Esophagus squamous epithelium (tissue), 5 donors: ENCODE results near the gene SKAP1. TPM values are rescaled to one million over a fixed set of nuclear protein-coding genes. Genes with fewer than 3 reads are reported as not detected.

Experiments used
- DNase-seq: peaks from one replicate; lab custom pipeline; 2025; lab: John Stamatoyannopoulos, UW
- H3K27ac ChIP-seq, 4 donors: fragments of 200-600 bp; sonication (generic); one replicate each; pipeline ENCODE4 v1.5.1; 2016 to 2019; ENCODE audit warnings: mild to moderate bottlenecking in 1 of 4
- H3K27me3 ChIP-seq, 4 donors: fragments of 200-600 bp; sonication (generic); 1 replicate in 3 of 4; 2 replicates in 1 of 4; pipeline versions ENCODE4 v1.5.1 to v1.6.0; 2017 to 2021; ENCODE audit warnings: antibody characterized with exemption in 1 of 4
- H3K36me3 ChIP-seq, 3 donors: fragments of 200-600 bp; sonication (generic); one replicate each; pipeline ENCODE4 v1.5.1; 2016 to 2019
- H3K4me1 ChIP-seq, 3 donors: fragments of 200-600 bp; sonication (generic); one replicate each; pipeline ENCODE4 v1.5.1; 2017 to 2019
- H3K4me3 ChIP-seq, 4 donors: fragments of 200-600 bp; sonication (generic); 1 replicate in 3 of 4; 2 replicates in 1 of 4; pipeline ENCODE4 v1.5.1; 2016 to 2019; ENCODE audit warnings: mild to moderate bottlenecking in 2 of 4, moderate library complexity in 1 of 4
- H3K9me3 ChIP-seq, 3 donors: fragments of 200-600 bp; sonication (generic); one replicate each; pipeline ENCODE4 v1.5.1; 2016 to 2019
- POLR2A ChIP-seq, 4 donors: fragments of 450-650 bp; IDR thresholded peaks; one replicate each; pipeline ENCODE4 v1.6.1; 2017; ENCODE audit warnings: antibody characterized with exemption in 4 of 4, mild to moderate bottlenecking in 4 of 4, moderate library complexity in 3 of 4
- WGBS, 2 donors: methylation state at CpG; one replicate each; pipeline ENCODE4 v1.1.5; 2018; 5-methylcytosine and 5-hydroxymethylcytosine counted together
- intact Hi-C: fragments of 100-400 bp; cut with DNase I; formaldehyde crosslinking; loops from one replicate; pipeline ENCODE4 v1.15.0; 2022
- total RNA-seq, 4 donors: library from RNA; depleted of rRNA; stranded (reverse); fragments of >200 nt; gene quantifications; one replicate each; pipeline ENCODE4 v1.1.0, GENCODE V29; 2016
- TF ChIP-seq, protein P1 (sequence below), 6 experiments: fragments of 450-650 bp in 4 of 6; fragments of 200-600 bp in 2 of 6; sonication (generic) in 2 of 6; IDR thresholded peaks; one replicate each; pipeline ENCODE4 v1.5.1; 2016 to 2019; ENCODE audit warnings: antibody characterized with exemption in 6 of 6, mild to moderate bottlenecking in 4 of 6, moderate library complexity in 4 of 6
- donor health status: DM: yes; HTN: yes; CAD: no.

Gene SKAP1
- total RNA-seq, 4 donors from 2014 or later, result 0.83 to 5.1 (median 3.4) TPM; not detected in 1

DNA sequence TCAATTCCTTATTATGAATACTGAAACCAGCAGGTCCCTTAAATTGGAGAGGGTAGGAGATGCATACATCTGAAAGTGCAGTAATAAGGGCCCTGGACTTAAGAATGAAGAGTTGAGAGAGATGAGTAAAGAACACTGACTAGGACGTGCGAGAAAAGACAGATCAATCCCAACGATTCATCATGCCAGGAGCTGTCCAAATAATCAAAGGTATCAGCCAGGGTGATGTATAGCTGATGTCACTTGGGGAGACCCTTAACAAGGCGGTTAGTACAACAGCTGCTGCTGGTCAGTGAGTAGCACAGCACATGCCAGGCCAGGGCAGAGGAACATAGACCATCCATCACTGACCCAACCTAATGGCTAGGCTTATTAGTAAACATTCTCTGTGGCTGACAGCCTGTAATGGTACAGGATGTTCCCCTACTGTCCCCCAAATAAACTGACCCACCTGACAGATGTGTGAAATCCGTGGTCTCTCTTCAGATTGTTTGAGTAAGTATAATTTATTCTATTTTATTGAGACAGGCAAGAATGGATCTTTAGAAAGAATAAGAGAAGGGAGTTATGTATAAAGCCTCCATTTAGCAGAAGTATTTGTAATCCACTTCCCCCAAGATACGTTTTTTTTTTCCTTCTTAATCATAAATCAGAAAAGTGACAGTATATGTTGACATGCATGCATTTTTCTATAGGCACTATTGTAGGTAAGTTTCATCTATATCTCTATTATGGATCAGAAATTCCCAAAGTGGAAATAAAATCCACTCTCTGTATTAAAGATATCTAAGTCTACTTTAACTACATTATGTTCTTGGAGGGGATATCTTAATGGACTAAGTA lies 204.1 kb downstream of the SKAP1 start:
- intact Hi-C loops, result no loop called here
- no peak overlapping the region for H3K27ac ChIP-seq
- DNase-seq, result no peak
- peaks cover 0 to 85% (median 0%) of the 10 kb centered on the region in 4 donors for H3K27me3 ChIP-seq
- H3K36me3 ChIP-seq, result no peaks in the 10 kb centered on the region
- no peak for TF ChIP-seq POLR2A (IDR thresholded peaks at IDR 0.05)
- no peaks in the 10 kb centered on the region for H3K9me3 ChIP-seq
- H3K4me3 ChIP-seq, result no peak overlapping the region
- 28 to 33% methylated on average over 4 to 6 of the region's 6 CpGs for WGBS, 2 donors
- no peaks in the 10 kb centered on the region for H3K4me1 ChIP-seq

GRCh38 chr17:48223945-48224344 lies 206.1 kb downstream of the SKAP1 start:
- intact Hi-C loops, result no loop called here

GRCh38 chr17:48219617-48220016 lies 210.4 kb downstream of the SKAP1 start:
- H3K36me3 ChIP-seq, result no peaks in the 10 kb centered on the region
- DNase-seq, result no peak
- H3K9me3 ChIP-seq, result no peaks in the 10 kb centered on the region
- H3K4me1 ChIP-seq, result no peaks in the 10 kb centered on the region
- H3K27ac ChIP-seq, result no peak overlapping the region
- H3K4me3 ChIP-seq, result no peak overlapping the region
- intact Hi-C loops, result no loop called here
- TF ChIP-seq, protein P1, sequence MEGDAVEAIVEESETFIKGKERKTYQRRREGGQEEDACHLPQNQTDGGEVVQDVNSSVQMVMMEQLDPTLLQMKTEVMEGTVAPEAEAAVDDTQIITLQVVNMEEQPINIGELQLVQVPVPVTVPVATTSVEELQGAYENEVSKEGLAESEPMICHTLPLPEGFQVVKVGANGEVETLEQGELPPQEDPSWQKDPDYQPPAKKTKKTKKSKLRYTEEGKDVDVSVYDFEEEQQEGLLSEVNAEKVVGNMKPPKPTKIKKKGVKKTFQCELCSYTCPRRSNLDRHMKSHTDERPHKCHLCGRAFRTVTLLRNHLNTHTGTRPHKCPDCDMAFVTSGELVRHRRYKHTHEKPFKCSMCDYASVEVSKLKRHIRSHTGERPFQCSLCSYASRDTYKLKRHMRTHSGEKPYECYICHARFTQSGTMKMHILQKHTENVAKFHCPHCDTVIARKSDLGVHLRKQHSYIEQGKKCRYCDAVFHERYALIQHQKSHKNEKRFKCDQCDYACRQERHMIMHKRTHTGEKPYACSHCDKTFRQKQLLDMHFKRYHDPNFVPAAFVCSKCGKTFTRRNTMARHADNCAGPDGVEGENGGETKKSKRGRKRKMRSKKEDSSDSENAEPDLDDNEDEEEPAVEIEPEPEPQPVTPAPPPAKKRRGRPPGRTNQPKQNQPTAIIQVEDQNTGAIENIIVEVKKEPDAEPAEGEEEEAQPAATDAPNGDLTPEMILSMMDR (IDR thresholded peaks at IDR 0.05), result no peak
- TF ChIP-seq POLR2A (IDR thresholded peaks at IDR 0.05), result no peak
- WGBS, 2 donors, result 33% methylated on average over 1 of the region's 1 CpG; no CpG with 5 or more reads in 1 of the 2 donors
- peaks cover 0 to 62% (median 0%) of the 10 kb centered on the region in 4 donors for H3K27me3 ChIP-seq

More at GRCh38 chr17:48223945-48224344, 206.1 kb downstream of the SKAP1 start:
- TF ChIP-seq, protein P1 (IDR thresholded peaks at IDR 0.05), result no peak
- TF ChIP-seq POLR2A (IDR thresholded peaks at IDR 0.05), result no peak
- no peak for DNase-seq
- Histone ChIP-seq H3K4me1 (no peaks in the 10 kb centered on the region), H3K27ac (no peak overlapping the region), H3K9me3 (no peaks in the 10 kb centered on the region), H3K27me3 (peaks cover 0 to 82% (median 0%) of the 10 kb centered on the region in 4 donors), H3K36me3 (no peaks in the 10 kb centered on the region), H3K4me3 (no peak overlapping the region)

GRCh38 chr17:48215583-48216139 lies 214.4 kb downstream of the SKAP1 start:
- 6 to 17% methylated on average over 1 of the region's 1 CpG for WGBS, 2 donors
- no peak for DNase-seq

DNA sequence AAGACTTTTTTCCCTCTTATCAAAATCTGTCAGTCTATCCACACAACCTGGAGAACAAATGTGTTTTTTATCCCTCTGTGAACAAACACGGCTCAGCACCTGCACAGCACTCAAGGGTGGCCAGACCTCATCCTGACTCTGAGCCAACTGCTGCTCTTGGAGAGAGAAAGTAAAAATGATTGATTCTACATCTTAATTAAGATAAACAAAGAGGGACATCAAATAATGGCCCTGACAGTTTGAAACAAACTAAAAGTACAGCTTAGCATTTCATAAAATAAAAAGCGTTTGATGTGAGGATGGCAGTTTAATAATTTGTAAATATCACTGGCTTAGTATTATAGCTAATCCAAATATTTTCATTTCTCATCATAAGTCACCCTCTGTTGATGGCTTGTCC lies 216.2 kb downstream of the SKAP1 start:
- intact Hi-C loops, result no loop called here
- H3K27me3 ChIP-seq, result peaks cover 0 to 70% (median 0%) of the 10 kb centered on the region in 4 donors
- no peak for TF ChIP-seq POLR2A (IDR thresholded peaks at IDR 0.05)
- TF ChIP-seq, protein P1 (IDR thresholded peaks at IDR 0.05), result no peak
- no peaks in the 10 kb centered on the region for H3K9me3 ChIP-seq
- no peaks in the 10 kb centered on the region for H3K36me3 ChIP-seq
- 55 to 60% methylated on average over 2 of the region's 2 CpGs for WGBS, 2 donors
- H3K4me3 ChIP-seq, result no peak overlapping the region
- DNase-seq, result no peak
- H3K4me1 ChIP-seq, result no peaks in the 10 kb centered on the region
- no peak overlapping the region for H3K27ac ChIP-seq

More at GRCh38 chr17:48215583-48216139, 214.4 kb downstream of the SKAP1 start:
- intact Hi-C loops, result no loop called here
- H3K4me3 ChIP-seq, result no peak overlapping the region
- no peak overlapping the region for H3K27ac ChIP-seq
- H3K27me3 ChIP-seq, result peaks cover 0 to 71% (median 0%) of the 10 kb centered on the region in 4 donors
- no peaks in the 10 kb centered on the region for H3K36me3 ChIP-seq
- TF ChIP-seq, protein P1 (IDR thresholded peaks at IDR 0.05), result peak in 4 of 6 experiments; percentile 11 to 44 (median 28)
- TF ChIP-seq POLR2A (IDR thresholded peaks at IDR 0.05), result no peak
- H3K9me3 ChIP-seq, result no peaks in the 10 kb centered on the region
- H3K4me1 ChIP-seq, result no peaks in the 10 kb centered on the region
